ENCODE measurements around the gene FADS2.
A peak's percentile ranks its signal among the peaks of the same experiment; 100 is the strongest.

Gene FADS2

DNA sequence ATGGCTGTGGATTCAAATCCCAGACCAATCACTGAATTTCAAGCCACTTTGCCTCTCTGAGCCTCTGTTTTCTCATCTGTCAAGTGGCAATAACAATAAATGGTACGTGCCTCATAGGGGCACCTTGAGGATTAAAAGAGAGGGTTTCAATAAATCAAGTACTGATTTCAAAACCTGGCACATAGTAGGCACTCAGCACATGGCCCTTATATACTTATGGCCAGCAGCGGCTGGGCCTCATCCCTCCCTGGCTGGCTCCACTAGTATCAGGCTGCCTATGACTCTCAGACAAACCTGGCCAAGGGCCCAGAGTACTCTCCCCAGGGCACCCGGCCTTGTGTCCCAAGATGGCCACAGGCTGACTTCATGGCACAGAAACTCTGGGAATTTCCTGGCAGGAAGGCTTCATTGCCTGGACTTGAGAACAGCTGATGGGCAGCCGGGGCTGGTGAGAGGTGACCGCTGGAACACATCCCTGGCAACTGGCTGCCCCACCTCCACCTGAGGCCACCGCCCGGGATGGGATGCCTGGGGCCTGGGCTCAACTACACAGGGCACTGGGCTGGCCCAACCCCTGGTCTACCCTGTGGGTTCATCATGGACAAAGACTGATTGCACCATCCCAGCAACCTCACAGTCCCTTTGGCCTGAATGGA is 59.9 kb downstream of the FADS2 start:
- no peak for DNase-seq (ENCODE audit: low spot score)

DNA sequence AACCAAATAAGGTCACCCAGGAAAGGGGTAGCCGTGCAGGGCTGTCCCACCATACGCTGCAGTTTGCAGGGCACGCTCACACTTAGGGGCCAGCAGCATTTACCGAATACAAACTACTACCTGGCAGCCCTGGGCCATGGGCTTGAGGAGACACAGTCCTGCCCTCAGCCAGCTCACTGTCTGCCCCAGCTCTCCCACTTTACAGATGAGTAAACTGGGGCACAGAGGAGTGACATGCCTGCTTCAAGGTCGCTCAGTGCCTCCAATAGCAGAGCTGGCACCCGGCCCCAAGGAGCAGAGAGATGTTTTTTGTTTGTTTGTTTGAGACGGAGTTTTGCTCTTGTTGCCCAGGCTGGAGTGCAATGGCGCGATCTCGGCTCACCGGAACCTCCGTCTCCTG is 60.5 kb downstream of the FADS2 start:
- DNase-seq (ENCODE audit: low spot score): no peak

DNA sequence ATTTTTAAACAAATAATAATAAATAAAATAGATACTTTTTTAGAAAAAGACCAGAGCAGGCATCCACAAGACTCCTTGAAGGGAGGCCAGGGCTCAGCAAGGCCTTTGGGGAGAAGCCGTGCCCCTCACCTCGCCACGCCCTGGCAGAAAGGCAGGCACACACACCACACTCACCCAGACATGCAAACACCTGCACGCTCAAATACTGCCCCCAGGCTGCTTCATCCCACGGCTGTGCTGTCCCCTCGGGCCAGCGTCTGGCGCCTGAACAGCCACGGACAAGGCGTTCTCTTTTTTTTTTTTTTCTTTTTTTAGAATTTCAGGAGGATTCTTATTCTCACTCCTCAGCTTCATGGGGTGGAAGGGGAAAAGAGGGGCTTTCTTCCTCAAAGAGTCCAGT is 61.7 kb downstream of the FADS2 start:
- DNase-seq (ENCODE audit: low spot score): no peak

DNA sequence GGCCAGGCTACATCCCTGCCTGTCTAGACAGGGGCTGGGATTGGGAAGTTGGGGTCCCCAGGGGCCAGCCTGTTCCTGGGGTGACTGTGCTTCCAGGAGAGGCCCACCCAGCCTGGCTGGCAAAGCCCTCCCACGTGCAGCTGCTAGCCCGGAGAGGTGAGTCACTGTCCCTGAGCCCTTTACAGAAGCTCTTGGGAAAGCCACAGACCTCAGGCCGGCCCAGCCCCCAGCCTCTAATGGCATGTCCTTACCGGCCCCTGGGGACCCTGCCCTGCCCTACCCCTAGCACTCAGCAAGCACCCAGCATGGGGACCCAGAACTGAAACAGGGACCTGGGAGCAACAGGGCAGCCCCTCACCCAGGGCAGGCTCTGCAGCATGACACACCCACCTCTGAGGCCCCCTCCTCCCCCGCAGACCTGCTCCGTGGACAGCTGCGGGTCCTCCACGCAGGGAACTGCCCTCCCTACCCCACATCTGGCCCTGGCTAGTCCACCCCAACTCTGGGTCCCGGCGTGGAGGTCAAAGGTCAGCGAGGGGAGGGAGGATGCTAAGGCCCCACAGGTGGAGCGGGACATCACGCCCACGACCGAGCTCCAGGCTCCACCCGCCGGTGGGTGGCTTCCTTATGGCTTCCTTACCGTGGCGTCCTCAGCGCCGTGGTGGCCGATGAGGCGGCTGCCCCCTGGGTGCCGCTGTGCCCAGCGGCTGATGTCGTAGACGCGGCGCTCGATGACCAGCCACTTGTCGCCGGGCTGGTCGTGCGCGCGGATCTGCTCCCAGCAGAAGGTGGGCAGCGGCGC is 62.6 kb downstream of the FADS2 start:
- peak; percentile 74 for DNase-seq (ENCODE audit: low spot score)

DNA sequence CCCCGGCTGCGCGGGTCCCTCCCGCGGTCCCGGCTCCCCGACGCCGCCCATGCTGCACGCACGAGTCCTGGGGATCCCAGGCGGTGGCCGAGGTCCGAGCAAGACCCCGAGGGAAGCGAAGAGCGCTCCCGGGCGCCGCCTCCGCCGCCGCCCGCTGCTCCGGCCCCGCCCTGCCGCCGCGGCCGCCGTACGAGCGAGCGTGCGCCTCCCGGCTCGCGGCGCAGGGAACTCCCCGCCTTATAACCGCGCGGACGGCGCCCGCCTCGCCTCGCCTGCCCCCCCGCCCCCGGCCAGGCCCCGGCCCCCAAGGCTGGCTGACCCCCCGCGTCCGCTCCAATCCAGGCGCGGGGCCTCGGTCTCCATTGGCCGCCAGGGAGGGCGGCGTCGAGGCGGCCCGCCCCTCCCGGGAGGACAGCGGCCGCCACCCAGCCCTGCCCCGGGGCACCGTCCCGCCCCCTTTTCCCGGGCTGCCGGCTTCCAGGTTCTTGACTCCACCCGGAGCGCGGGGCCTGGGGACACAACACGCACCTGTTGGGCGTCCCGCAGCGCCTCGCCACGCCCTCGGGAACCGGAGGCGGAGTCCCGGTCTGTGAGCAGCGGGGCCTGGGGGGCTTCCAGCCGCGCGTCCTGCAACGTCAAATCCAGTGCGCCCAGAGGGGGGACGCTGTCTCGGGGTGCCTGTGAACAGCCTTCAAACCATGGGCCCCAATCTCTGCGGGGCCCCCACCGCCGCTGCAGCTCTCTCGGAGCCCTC is 63.4 kb downstream of the FADS2 start, which contains the start of gene FADS3:
Gene FADS3, minus strand, starts transcription at position 215 of the 754 bp plus-strand sequence. Its CDS starts 164 bp downstream, at position 51.
- DNase-seq (ENCODE audit: low spot score): peak; percentile 98

DNA sequence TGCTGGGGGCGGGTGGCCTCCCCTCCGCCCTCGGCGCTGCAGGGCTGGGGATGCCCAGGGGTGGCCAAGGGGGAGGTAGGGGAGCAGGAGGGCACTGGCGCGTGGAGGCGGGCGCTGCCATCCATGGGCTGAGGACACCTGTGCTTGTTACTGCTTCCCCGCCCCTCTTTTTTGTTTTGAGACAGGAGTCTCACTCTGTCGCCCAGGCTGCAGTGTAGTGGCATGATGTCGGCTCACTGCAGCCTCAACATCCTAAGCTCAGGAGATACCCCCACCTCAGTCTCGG is 63.9 kb downstream of the FADS2 start:
- DNase-seq (ENCODE audit: low spot score): no peak

DNA sequence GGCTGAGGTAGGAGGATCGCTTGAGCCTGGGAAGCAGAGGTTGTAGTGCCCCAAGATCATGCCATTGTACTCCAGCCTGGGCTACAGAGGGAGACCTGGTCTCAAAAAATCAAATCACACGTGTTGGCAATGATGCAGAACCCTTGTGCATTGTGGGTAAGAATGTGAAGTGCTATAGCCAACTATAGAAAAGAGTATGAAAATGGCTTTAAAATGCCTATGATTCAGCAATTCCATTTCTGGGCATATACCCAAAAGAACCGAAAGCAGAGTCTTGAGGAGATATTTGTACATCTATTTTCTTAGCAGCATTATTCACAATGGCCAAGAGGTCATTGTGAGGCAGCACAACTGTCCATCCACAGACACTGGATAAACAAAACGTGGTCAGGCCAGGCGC is 65.9 kb downstream of the FADS2 start:
- DNase-seq (ENCODE audit: low spot score): no peak

DNA sequence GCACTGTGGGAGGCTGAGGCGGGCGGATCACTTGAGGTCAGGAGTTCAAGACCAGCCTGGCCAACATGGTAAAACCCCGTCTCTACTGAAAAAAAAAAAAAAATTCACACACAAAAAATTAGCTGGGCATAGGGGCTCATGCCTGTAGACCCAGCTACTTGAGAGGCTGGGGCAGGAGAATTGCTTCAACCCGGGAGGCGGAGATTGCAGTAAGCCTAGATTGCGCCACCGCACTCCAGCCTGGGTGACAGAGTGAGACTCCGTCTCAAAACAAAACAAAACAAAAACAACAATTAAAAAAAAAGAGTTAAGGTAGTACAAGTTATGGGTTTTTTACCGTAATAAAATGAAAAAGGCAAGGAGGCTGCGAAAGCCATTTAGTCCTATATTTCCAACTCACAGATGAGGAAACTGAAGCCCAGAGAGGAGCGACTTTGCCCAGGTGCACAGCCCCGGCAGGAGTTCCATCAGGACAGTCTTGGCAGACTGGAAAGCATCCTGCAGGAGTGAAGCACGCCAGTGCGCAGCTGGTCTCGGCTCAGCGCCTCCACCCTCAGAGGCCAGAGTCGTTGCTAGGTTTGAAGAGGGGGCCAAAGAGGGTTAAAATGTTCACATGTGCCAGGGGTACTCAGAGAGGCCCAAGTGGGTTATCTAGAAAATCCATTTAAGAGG is 67.1 kb downstream of the FADS2 start:
- no peak for DNase-seq (ENCODE audit: low spot score)

DNA sequence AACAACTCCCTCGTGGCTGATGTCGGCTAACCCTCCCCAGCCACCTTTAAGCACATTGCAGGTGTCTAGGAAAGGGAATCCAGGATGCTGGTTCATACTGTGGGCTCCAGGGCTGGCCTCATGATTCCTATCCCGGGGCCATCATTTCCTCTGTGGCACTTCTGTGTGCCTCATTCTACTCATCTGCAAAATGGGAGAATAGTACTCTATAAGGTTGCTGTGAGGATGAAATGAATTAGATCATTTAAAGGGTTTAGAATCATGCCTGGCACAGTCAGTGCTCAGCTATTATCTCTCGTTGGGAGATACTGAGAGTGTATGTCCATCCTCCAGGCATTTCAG is 67.6 kb downstream of the FADS2 start:
- no peak for DNase-seq (ENCODE audit: low spot score)

DNA sequence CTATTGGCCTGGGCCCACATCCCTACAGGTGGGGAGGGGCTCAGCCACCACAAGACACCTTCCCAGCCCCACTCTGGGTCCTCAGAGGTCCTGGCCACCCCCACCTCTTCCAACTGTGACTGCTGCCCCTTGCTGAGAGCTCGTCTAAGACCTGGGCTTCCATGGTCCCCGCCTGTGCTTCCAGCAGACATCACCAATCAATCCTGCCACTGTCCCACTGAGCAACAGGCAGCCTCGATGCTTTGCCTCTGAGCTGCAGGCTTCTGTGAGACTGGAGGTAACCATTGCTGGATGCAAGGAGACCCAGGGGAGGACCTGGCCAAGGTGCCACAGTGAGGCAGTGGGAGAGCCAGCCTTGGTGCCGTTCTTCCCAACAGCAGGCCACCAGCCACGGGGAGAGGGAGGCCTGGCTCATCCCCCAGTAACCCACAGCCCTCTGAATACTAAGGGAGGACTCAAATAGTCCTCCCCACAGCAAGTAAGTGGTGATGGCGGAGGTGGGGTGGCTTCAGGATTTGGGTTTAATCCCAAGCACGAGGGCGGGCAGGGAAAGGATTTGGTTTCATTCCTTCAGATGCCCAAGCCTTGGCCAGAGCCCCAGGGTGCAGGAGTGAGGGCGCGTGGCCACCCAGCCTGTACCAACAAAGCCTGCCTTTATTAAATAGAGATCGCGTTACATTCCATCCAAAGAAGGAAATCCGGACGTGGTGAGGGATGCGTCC is 68.7 kb downstream of the FADS2 start:
- no peak for DNase-seq (ENCODE audit: low spot score)

DNA sequence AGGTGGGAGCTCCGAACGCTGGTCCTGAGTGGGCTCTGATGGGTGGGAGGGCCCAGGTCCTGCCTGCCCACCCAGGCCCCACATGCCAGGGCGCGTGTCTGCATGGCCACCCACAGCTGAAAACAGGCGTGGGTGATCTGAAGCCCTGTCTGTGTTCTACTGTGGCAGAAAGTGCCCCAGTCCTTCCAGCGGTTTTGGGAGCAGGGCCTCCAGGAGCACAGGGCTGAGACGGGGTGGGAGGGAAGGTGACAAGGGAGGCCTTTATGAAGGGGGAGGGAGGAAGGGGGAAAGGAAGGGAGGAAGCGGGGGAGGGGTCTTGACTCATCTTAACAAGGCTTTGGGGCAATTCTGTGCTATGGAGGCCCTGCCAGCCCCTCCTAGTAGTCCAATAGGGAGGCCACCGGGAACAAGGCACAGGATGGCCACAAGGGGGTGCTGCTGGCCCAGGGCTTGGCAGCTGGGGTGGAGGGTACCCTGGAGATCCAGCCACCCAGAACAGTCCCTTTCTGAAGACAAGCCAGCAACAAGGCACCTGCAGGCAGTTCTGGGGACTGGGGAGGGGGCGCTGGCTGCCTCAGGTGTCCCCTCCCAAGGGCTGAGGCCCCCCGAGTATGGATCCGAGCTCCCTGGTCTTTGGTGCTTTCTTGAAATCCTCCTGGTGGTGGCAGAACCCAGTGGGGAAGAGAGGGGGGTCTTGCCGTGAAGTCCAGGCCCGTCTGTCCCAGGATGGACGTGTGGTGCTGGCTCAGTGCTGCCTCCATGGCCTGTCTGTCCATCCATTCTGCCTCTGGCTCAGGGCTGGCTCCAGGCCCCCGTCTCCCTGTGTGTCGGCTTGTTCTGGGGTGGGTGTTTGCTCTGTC is 69.5 kb downstream of the FADS2 start:
- peak; percentile 100 for DNase-seq (ENCODE audit: low spot score)

DNA sequence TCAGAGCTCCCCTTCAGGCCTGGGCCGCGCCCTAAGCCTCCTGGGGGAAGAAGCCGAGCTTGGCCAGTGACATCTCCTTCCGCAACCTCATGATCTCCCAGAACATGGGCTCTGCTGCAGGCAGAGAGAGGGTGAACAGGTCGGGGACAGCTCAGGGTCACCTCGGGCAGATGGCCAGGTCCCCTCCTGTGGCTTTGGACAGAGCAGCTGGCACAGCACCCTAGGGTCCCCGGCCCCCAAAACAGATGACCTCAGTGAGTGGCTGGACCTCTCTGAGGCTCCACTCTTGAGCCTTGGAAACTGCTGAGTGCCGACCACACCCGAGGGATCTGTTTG is 70.1 kb downstream of the FADS2 start:
- DNase-seq (ENCODE audit: low spot score): no peak

DNA sequence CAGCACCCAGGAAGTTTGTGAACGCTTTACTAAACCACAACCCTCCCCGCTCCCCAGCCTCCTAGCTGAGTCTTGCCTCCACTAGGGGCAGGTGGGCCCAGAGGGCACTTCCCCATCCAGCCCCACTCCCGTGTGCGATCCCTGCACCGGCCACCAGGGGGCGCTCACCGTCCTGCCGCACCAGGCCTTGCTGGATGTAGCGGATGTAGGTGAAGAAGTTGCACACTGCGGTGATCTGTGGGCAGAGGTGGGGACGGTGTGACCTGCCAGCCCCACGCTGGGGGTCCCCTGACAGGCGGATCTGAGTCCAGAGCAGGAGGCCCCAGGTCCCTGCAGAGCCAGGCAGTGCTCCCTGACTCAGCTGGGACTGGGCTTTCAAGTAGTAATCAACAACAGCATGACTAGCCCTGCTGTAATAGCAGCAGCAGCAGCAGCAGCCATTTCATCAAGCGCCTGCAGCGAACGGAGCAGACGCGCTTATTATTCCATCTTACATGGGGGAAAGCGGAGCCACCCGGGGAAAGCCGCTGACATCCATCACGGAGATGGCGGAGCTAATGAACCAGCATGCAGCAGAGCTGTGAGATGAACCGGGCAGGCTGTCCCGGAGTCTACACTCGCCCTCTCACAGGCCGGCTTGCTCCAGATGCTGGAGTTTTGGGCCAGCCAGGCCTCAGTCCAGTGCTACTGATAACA is 71.2 kb downstream of the FADS2 start:
- peak; percentile 100 for DNase-seq (ENCODE audit: low spot score)

DNA sequence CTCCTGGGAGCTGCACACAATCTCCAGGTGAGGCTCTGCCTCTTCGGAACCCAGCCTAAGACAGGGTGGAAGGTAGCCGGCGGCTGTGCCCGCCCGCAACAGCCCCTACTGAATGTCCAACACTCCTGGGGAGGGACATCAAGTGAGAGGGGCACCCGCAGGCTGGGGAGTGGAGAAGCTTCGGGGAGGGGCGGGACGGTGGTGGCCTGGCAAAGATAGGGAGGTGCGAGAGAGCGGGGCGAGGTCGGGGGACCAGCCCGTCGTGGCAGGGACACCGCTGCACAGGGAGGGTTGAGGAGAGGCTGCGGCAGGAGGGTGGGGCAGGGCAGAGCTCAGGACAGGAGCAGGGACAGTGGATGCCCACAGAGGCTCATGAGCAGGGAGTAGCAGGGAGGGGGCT is 72.2 kb downstream of the FADS2 start:
- no peak for DNase-seq (ENCODE audit: low spot score)

DNA sequence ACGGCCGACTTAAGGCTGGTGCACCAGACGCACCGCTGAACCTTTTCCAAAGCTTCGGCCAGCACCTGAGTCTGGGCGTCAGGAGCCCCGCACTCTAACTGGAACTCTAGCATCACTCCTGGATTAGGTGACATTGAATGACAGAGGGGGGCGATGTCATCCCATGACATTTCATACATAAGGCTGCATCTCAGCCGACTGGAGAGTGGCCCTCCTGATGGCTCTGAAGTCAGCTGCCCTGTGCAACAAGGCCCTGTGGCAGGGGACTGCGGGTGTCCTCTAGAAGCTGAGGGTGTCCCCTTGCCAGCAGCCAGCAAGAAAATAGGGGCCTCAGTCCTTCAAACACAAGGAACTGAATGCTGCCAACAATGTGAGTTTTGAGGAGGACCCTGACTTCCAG is 73.3 kb downstream of the FADS2 start:
- DNase-seq (ENCODE audit: low spot score): no peak

DNA sequence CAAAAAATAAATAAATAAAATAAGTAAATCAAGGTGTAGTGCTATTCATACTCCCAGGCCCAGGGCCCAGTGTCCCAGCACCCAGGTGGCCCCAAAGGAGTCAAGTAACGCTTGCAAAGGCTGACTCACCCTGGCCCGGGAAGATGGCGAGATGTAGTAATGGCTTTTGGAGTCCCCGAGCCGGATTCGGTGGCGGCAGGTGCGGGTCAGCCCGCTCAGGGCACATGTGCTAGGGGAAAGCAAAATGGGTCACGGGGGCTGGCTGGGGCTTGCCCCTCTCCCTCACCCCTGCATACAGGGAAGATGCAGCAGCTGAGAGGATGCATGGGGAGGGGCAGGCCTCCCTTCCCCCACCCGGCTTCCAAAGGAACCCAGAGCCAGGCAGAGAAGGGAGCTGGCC is 74.2 kb downstream of the FADS2 start:
- DNase-seq (ENCODE audit: low spot score): no peak

DNA sequence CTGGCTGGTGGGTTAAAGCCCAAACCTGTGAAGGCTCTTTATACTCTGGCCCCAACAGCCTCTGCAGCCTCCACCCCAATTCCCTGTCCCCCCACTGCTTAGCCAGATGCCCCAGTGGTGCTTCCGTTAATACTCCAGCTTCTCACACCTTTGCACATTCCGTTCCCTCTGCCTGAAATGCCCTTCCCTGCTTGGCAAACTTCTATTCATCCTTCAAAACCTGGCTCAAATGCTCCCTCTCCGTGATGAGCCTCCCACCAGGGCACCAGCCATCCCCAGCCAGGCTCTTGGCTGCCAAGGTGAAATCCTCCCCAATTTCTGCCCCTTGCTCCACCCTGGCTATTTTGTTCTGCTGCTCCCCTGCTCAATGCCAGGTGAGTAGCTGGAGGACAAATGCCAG is 75.7 kb downstream of the FADS2 start:
- DNase-seq (ENCODE audit: low spot score): no peak

DNA sequence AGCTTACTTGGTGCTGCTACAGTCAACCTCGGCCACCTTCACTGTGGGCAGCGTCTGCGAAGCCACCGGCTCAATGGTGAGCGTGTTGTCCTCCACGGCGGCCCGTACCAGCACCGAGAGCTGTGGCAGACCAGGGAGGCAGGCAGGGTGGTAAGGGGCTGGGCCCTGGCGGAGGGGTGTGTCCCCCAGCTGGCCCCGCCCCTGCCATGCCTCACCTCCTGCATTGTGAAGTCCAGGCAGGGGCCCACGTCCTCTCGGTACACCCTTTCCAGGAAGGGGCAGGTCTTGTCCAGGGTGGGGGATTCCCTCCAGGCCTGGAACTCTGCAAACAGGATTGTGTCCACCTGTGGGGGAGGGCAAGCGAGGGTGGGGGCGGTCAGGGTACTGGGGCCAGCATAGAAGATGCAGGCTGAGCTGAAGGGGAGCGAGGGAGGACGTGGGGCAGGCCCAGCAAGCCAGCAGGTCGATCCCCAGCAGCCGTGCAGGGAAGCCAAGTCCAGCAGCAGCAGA is 76.5 kb downstream of the FADS2 start:
- no peak for DNase-seq (ENCODE audit: low spot score)

DNA sequence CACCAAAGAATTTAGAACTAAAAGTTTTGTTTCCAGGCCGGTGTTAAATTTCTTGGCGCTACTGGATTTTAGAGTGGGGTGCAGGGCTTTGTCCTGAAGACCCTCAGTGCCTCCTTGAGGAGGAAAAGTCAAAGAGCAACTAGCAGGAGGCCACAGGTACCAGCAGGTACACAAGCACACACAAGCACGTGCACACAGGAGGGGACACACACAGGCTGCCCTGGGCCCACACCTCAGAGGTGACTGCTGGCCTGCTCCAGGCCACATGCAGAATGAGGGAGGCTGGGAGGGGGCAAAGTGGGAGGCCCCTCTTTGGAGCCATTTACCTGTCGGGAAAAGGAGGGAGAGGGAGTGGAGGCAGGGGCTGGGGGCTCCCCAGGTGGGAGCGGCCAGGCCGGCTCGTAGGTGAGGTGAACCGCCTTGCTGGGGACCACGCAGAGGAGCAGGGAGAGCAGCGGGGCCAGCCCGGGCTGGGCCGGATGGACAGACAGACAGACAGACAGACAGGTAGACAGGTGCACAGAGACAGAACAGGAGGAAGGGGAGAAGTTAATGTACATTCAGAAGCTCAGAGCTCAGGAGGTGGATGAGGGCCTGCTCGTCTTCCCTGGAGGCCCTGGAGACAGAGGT is 77.1 kb downstream of the FADS2 start:
- DNase-seq (ENCODE audit: low spot score): no peak

All from HuH-7.5 (cell line).